HUDEP-2 (cell line): Measurements from ENCODE around the gene KIF1A.

Experiments
- DNase-seq, 76 experiments: peaks; one replicate each; lab custom pipeline; 2025; ENCODE audit not compliant: unreplicated experiment in 76 of 76; lab: John Stamatoyannopoulos, UW

KIF1A gene

DNA sequence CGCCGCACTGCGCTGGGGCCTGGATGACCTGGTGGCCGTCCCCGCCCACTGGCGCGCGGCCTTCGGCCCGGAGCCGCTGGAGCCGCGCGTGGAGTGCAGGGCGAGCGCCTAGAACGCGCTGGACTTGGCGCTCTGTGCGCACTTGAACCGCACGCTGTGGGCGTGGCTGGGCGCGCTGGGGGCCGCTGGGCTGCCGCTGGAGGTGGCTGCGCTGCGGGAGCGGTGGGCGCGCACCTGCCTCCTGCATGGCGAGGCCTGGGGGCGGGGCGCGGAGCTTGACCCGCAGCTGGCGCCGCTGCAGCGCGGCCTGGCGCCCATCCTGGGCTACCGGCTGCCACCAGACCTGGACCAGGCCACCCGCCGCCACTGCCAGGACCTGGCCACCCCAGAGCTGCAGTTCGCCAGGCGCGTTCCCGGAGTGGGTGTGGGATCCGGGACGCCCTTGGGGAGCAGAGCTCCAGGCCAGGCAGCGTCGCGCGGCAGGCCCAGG, 147.3 kb downstream of the KIF1A start:
- no peak for DNase-seq

GRCh38 chr2:240672076-240672700, 147.8 kb downstream of the KIF1A start:
- no peak for DNase-seq

DNA sequence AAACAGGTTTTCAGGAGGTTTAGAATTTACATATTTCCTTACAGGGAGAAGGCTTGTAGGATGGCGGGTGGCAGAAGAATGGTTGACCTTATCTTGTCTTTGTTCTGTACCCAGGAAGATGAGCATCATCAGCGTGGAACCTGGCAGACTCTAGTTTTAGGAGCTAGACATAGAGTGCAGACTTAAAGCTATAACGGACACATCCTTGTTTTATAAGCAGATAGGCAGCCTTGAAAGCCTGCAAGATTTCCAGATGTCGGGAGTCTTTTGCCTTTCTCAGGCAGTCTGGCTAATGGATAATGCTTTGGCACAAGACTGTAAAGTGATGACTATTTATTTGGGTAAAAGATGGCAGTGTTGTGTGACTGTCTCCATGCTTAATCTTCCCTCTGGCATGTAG, 149.1 kb downstream of the KIF1A start:
- no peak for DNase-seq

DNA sequence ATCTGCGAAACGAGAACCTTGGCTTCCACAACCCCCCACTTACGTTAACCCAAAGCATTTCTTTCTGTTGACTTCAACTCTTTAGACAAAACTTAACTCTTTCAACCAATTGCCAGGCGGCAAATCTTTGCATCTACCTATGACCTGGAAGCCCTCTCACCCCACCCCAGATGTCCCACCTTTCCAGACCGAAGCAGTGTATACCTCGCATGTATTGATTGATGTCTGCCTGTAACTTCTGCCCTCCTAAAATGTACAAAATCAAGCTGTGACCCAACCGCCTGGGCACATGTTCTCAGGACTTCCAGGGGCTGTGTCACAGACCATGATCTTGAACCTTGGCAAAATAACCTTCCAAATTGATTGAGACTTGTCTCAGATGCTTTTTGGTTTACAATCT, 149.6 kb downstream of the KIF1A start:
- no peak for DNase-seq

DNA sequence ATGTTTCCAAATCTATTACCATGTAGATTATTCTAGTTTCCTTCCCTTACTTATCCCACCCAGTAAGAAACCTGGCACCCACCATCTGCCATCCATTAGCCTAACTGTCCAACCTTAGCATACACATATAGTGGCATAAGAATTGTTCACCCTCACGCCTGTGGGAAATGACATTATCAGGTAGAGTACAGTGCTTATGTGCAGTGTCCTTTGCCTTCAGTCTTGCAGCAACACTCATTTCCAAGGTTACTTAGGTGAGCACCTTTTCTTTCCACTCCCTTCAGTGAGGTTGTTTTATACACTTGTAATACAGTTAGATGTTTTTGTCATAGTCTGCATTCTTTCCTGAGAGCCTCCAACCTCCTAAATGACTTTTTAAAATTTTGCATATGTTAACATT, 155.4 kb downstream of the KIF1A start:
- no peak for DNase-seq
